ENCODE measurements around the gene HASPIN. TPM values are rescaled to one million over a fixed set of nuclear protein-coding genes. Genes with fewer than 3 reads are reported as not detected.
"Not testable (repeated sequence)": the region's sequence is repeated elsewhere in the genome, so short reads cannot be mapped to it uniquely, and the experiment has no call there.

HASPIN gene
- total and polyA plus RNA-seq, 2 of the 8 experiments (the other 6 are each of a cell fraction or from before 2014, with no cell fraction given): 7.8 to 29.5 TPM

GRCh38 chr17:3732210-3732621 is 8.5 kb downstream of the HASPIN start (continued):
- TF ChIP-seq TBP (IDR thresholded peaks at IDR 0.05; ENCODE audit: low read depth, low read length): no peak
- TF ChIP-seq SIRT6 (IDR thresholded peaks at IDR 0.05; ENCODE audit: low read length): no peak
- no peak for TF ChIP-seq SRF (IDR thresholded peaks at IDR 0.05; ENCODE audit: low read depth, low read length)
- TF ChIP-seq NRF1 (IDR thresholded peaks at IDR 0.05; ENCODE audit: low read depth, low read length): no peak
- TF ChIP-seq GABPA (IDR thresholded peaks at IDR 0.05; ENCODE audit: borderline replicate concordance, insufficient read depth, low read length): no peak
- TF ChIP-seq TCF12 (IDR thresholded peaks at IDR 0.05; ENCODE audit: low read depth, low read length): no peak

- not testable (repeated sequence) for H3K9me3 ChIP-seq (ENCODE audit: insufficient read depth in 2 of 2, low read depth in 1 of 2, low read length in 1 of 2); H3K79me1 ChIP-seq (ENCODE audit: low read depth, low read length); H3K9ac ChIP-seq (replicated peaks in 1 of 4; ENCODE audit: extremely low read depth in 1 of 4, low read depth in 3 of 4, low read length in 3 of 4); H3K27ac ChIP-seq (ENCODE audit: low read depth, low read length); H4K20me1 ChIP-seq (replicated peaks in 1 of 2; ENCODE audit: control insufficient read depth in 1 of 2, insufficient read depth in 2 of 2, low read length in 2 of 2); H3K27me3 ChIP-seq (replicated peaks in 1 of 4; ENCODE audit: control insufficient read depth in 3 of 4, extremely low read depth in 1 of 4, insufficient read depth in 3 of 4, low read length in 3 of 4); H2AFZ ChIP-seq (ENCODE audit: low read length); H3K18ac ChIP-seq (ENCODE audit: extremely low read depth, low read length); H2BK5ac ChIP-seq (ENCODE audit: low read depth, low read length); H3K4ac ChIP-seq (replicated peaks; ENCODE audit: insufficient read length, low read depth, low read length); H4K91ac ChIP-seq (replicated peaks; ENCODE audit: insufficient read length, low read length); H3K36me3 ChIP-seq (ENCODE audit: control insufficient read depth in 2 of 4, insufficient read depth in 4 of 4, low read length in 3 of 4); H3K56ac ChIP-seq (replicated peaks; ENCODE audit: insufficient read length, low read depth, low read length); H3K4me3 ChIP-seq (ENCODE audit: extremely low read depth in 1 of 4, insufficient read depth in 2 of 4, low read depth in 3 of 4, low read length in 4 of 4); H2AK5ac ChIP-seq (ENCODE audit: low read depth, low read length); FAIRE-seq; H2BK120ac ChIP-seq (replicated peaks; ENCODE audit: low read depth, low read length); H4K5ac ChIP-seq (ENCODE audit: insufficient read length, low read depth, low read length); H3K23me2 ChIP-seq (ENCODE audit: low read depth, low read length); H4K8ac ChIP-seq (ENCODE audit: extremely low read depth, insufficient read depth, low read length); H3K4me2 ChIP-seq (ENCODE audit: insufficient read depth in 1 of 2, low read depth in 2 of 2, low read length in 2 of 2); DNase-seq (ENCODE audit: low read depth in 1 of 2, low spot score in 2 of 2); H3K23ac ChIP-seq (ENCODE audit: insufficient read length); H2BK20ac ChIP-seq (ENCODE audit: low read length); H2BK12ac ChIP-seq (ENCODE audit: low read depth, low read length); H3K79me2 ChIP-seq (ENCODE audit: control insufficient read depth in 1 of 2, insufficient read depth in 2 of 2, low read length in 2 of 2); H3K14ac ChIP-seq (ENCODE audit: insufficient read length); H2BK15ac ChIP-seq (ENCODE audit: low read length)
- peaks cover 2 to 12% (median 3%) of the 10 kb centered on the region in 4 experiments; a peak in 6 of 7 replicates for H3K4me1 ChIP-seq (replicated peaks in 1 of 4; ENCODE audit: control insufficient read depth in 3 of 4, insufficient read depth in 4 of 4, low read length in 3 of 4)
- ChIA-PET CTCF (ENCODE audit: partially characterized antibody) (interaction anchor here (0.5 to 7.9 kb wide), 25 partner anchors 8 to 1009 kb away, joined by 3 to 132 read pairs (median 6); partner anchors contain the start of genes HASPIN and NCBP3), POLR2A (ENCODE audit: partially characterized antibody) (interaction anchor here (1.0 kb wide), 1 partner anchor 11 kb away, joined by 3 read pairs; the partner anchor contains the start of gene HASPIN)
- 91% methylated on average over 10 of the region's 10 CpGs; no CpG with 5 or more reads in 1 of the 2 experiments for WGBS, 2 experiments (ENCODE audit: extremely low coverage in 1 of 2, insufficient coverage in 1 of 2, insufficient read length in 1 of 2, insufficient replicate concordance in 2 of 2, low coverage in 1 of 2, low lambda C conversion rate in 2 of 2, missing lambda C conversion rate in 1 of 2)
Measured at GRCh38 chr17:3734911-3735276, 11.2 kb downstream of the HASPIN start.

Data from H1 (cell line).